GM12878 (cell line): Measurements from ENCODE around the gene UBAP1. TPM values are rescaled to one million over a fixed set of nuclear protein-coding genes. Genes with fewer than 3 reads are reported as not detected.

Source experiments
- ATAC-seq: fragments of 200-7000 bp; cut with Tn5 transposase; 3 replicates; pipeline ENCODE4 v1.9.1; 2020; ENCODE audit warnings: mild to moderate bottlenecking, moderate library complexity
- BruUV-seq: library from RNA; stranded (reverse); fragments of 400-500 nt; replicated peaks from 2 replicates; lab custom pipeline; 2021; lab: Mats Ljungman, UMichigan
- CTCF ChIA-PET: fragments of 300-600 bp; sonication (Branson Sonifier 250); formaldehyde crosslinking; extraction: SDS; loops from one replicate; lab custom pipeline; 2021; ENCODE audit warnings: inconsistent platforms; lab: Yijun Ruan, JAX
- POLR2A ChIA-PET: fragments of 350-600 bp; formaldehyde crosslinking; extraction: SDS; loops from one replicate; lab custom pipeline; 2021; ENCODE audit warnings: inconsistent platforms; lab: Charles Lee
- RAD21 ChIA-PET: fragments of 300-600 bp; sonication (Branson Sonifier 250); formaldehyde crosslinking; loops from one replicate; lab custom pipeline; 2023; ENCODE audit warnings: antibody characterized with exemption; ENCODE audit not compliant: unreplicated experiment; lab: Charles Lee
- SMC1A ChIA-PET: fragments of 300-600 bp; sonication (Branson Sonifier 250); formaldehyde crosslinking; loops from one replicate; lab custom pipeline; 2023; ENCODE audit not compliant: unreplicated experiment, uncharacterized antibody; lab: Charles Lee
- DNase-seq: peaks from one replicate; pipeline ENCODE4 v3.0.0-alpha.2; 2011; ENCODE audit warnings: low read depth, low spot score
- FAIRE-seq: peaks from 3 replicates; lab custom pipeline; 2011; peaks lifted over from hg19 to GRCh38; lab: Jason Lieb, UNC
- H2AFZ ChIP-seq: 2 replicates; pipeline ENCODE4 v1.6.0; 2011; ENCODE audit warnings: low read depth, low read length, control low read depth; ENCODE audit not compliant: control insufficient read depth
- H3K27ac ChIP-seq: 2 replicates; pipeline ENCODE4 v1.5.1; 2011; ENCODE audit warnings: control low read depth; ENCODE audit not compliant: control insufficient read depth, insufficient read depth
- H3K27me3 ChIP-seq, 2 experiments: replicated peaks in 1 of 2; 2 replicates each; pipeline versions ENCODE4 v1.6.0 to v1.6.1; 2011; ENCODE audit warnings: low read length in 1 of 2; ENCODE audit not compliant: control insufficient read depth in 2 of 2, insufficient read depth in 2 of 2
- H3K36me3 ChIP-seq, 2 experiments: 2 replicates each; pipeline ENCODE4 v1.5.1; 2011; ENCODE audit warnings: low read length in 1 of 2; ENCODE audit not compliant: control insufficient read depth in 2 of 2, insufficient read depth in 2 of 2
- H3K4me1 ChIP-seq: 2 replicates; pipeline ENCODE4 v1.6.1; 2011; ENCODE audit warnings: mild to moderate bottlenecking, low read length, moderate library complexity, mixed read lengths; ENCODE audit not compliant: control insufficient read depth, insufficient read depth
- H3K4me2 ChIP-seq: 2 replicates; pipeline ENCODE4 v1.6.0; 2011; ENCODE audit warnings: control low read depth; ENCODE audit not compliant: control insufficient read depth, insufficient read depth
- H3K4me3 ChIP-seq: fragments of 200-600 bp; sonication (generic); 2 replicates; pipeline ENCODE4 v1.5.1; 2016
- H3K79me2 ChIP-seq: 2 replicates; pipeline ENCODE4 v1.6.0; 2011; ENCODE audit warnings: low read length; ENCODE audit not compliant: control insufficient read depth, insufficient read depth
- H3K9ac ChIP-seq: 2 replicates; pipeline ENCODE4 v1.8.0; 2011; ENCODE audit warnings: low read length, control low read depth, mixed read lengths; ENCODE audit not compliant: control insufficient read depth, insufficient read depth
- H3K9me3 ChIP-seq: replicated peaks from 3 replicates; pipeline ENCODE4 v1.5.1; 2011; ENCODE audit warnings: mild to moderate bottlenecking, low read length; ENCODE audit not compliant: control insufficient read depth, insufficient read depth
- H4K20me1 ChIP-seq: 2 replicates; pipeline ENCODE4 v1.6.0; 2011; ENCODE audit not compliant: control insufficient read depth, insufficient read depth
- ATF2 ChIP-seq: IDR thresholded peaks from 2 replicates; pipeline ENCODE4 v1.6.1; 2012; ENCODE audit warnings: low read length, inconsistent platforms
- BCL11A ChIP-seq: IDR thresholded peaks from 2 replicates; pipeline ENCODE4 v1.6.1; 2011; ENCODE audit warnings: low read depth, low read length
- CTCF ChIP-seq, 3 experiments: IDR thresholded peaks in 2 of 3; conservative IDR thresholded peaks in 1 of 3; 2 replicates each; pipeline ENCODE4 v1.5.1; 2011; ENCODE audit warnings: low read depth in 3 of 3, low read length in 3 of 3, mild to moderate bottlenecking in 3 of 3, control low read depth in 2 of 3, moderate library complexity in 2 of 3, inconsistent platforms in 1 of 3, mixed read lengths in 1 of 3; ENCODE audit not compliant: control insufficient read depth in 2 of 3, insufficient read depth in 1 of 3; ENCODE audit errors: extremely low read depth in 1 of 3
- GABPA ChIP-seq: IDR thresholded peaks from 2 replicates; pipeline ENCODE4 v1.6.1; 2014; ENCODE audit warnings: antibody characterized with exemption, low read depth, mild to moderate bottlenecking, inconsistent platforms
- IKZF2 ChIP-seq, 2 experiments: fragments of 450-650 bp; IDR thresholded peaks; 2 replicates each; pipeline ENCODE4 v1.6.1; 2017; ENCODE audit warnings: mild to moderate bottlenecking in 2 of 2, moderate library complexity in 2 of 2
- KAT2A ChIP-seq: conservative IDR thresholded peaks from 2 replicates; pipeline ENCODE4 v1.6.1; 2011; ENCODE audit warnings: low read depth, low read length; ENCODE audit not compliant: control insufficient read depth
- NR2F1 ChIP-seq: fragments of 450-650 bp; conservative IDR thresholded peaks from 2 replicates; pipeline ENCODE4 v1.6.1; 2017; ENCODE audit warnings: mild to moderate bottlenecking
- PAX5 ChIP-seq: IDR thresholded peaks from 2 replicates; pipeline ENCODE4 v1.6.1; 2011; ENCODE audit warnings: low read depth, low read length, borderline replicate concordance
- SREBF2 ChIP-seq: IDR thresholded peaks from 2 replicates; pipeline ENCODE4 v1.6.1; 2012; ENCODE audit warnings: mild to moderate bottlenecking, low read length
- ZNF384 ChIP-seq: IDR thresholded peaks from 2 replicates; pipeline ENCODE4 v1.6.1; 2012; ENCODE audit warnings: low read depth, mild to moderate bottlenecking, low read length, improper control_type of control experiment, borderline replicate concordance
- WGBS: methylation state at CpG from one replicate; pipeline ENCODE4 v1.1.6; 2016; ENCODE audit warnings: low lambda C conversion rate; ENCODE audit not compliant: insufficient replicate concordance, insufficient coverage; ENCODE audit errors: missing lambda C conversion rate; 5-methylcytosine and 5-hydroxymethylcytosine counted together
- in situ Hi-C: fragments of 300-500 bp; cut with MboI; formaldehyde crosslinking; loops from 9 replicates; pipeline ENCODE4 v1.14.3; 2018; ENCODE audit warnings: mixed read lengths
- intact Hi-C: fragments of 100-400 bp; cut with micrococcal nuclease; formaldehyde crosslinking; loops from one replicate; pipeline ENCODE4 v1.14.2; 2022; ENCODE audit not compliant: unreplicated experiment
- polyA plus RNA-seq, 11 experiments: library from polyadenylated mRNA; depleted of rRNA in 4 of 11; unstranded in 6 of 11; stranded (reverse) in 5 of 11; fragments of >200 nt; fragmentation: Nextera tagmentation in 4 of 11; fragmentation: Illumina TruSeq in 1 of 11; extraction: Ambion mirVana in 4 of 11; extraction: Trizol in 1 of 11; gene quantifications; 1 replicate in 1 of 11; 2 replicates in 10 of 11; pipeline versions ENCODE4 v1.2.1 to v1.2.3, GENCODE V29; 2011 to 2016; ENCODE audit warnings: inconsistent platforms in 2 of 11, missing spikeins in 2 of 11, low read depth in 1 of 11
- total RNA-seq, 4 experiments: library from RNA; depleted of rRNA in 3 of 4; stranded (reverse); fragments of >200 nt in 3 of 4; fragmentation: Illumina TruSeq in 1 of 4; extraction: Trizol in 1 of 4; gene quantifications; 2 replicates each; pipeline versions ENCODE4 v1.2.1 to v1.2.3, GENCODE V29; 2013 to 2021

The UBAP1 gene
- total and polyA plus RNA-seq, 10 of the 15 experiments (the other 5 are each of a cell fraction or from before 2014, with no cell fraction given): 2.1 to 47.9 (median 27.2) TPM

- Histone ChIP-seq H3K36me3 (no peaks in the 10 kb centered on the region; a peak in 1 of 4 replicates), H4K20me1 (no peaks in the 10 kb centered on the region), H3K4me1 (no peaks in the 10 kb centered on the region; the same call in 1 of the 2 replicates), H3K79me2 (no peaks in the 10 kb centered on the region; the same call in none of the 2 replicates), H3K9ac (no peak overlapping the region), H3K27me3 (no peaks in the 10 kb centered on the region), H3K4me2 (no peak overlapping the region), H3K4me3 (no peak overlapping the region), H3K27ac (no peak overlapping the region), H3K9me3 (no peaks in the 10 kb centered on the region), H2AFZ (no peak overlapping the region)
- TF ChIP-seq ZNF384: no peak
- TF ChIP-seq ATF2: no peak
- TF ChIP-seq BCL11A: no peak
- no peak for TF ChIP-seq PAX5
- no peak for TF ChIP-seq GABPA
- no peak for TF ChIP-seq NR2F1
- no peak for TF ChIP-seq SREBF2
- no peak for TF ChIP-seq CTCF (IDR thresholded peaks at IDR 0.05 in 2 of 3, conservative IDR thresholded peaks at IDR 0.05 in 1 of 3; ENCODE audit: control insufficient read depth in 2 of 3, extremely low read depth in 1 of 3, insufficient read depth in 1 of 3, low read depth in 3 of 3, low read length in 3 of 3)
- no peak for TF ChIP-seq IKZF2 (IDR thresholded peaks at IDR 0.05)
- no peak for TF ChIP-seq KAT2A
- WGBS: 78% methylated on average over 5 of the region's 5 CpGs
- ChIA-PET SMC1A (interaction anchor here (1.0 kb wide), 1 partner anchor 20 kb away, joined by 3 read pairs; no protein-coding TSS in a partner anchor), POLR2A (no interaction called here), CTCF (no interaction called here), RAD21 (no interaction called here)
- FAIRE-seq: no peak
- no peak for ATAC-seq
- no peak for DNase-seq
- in situ Hi-C loops (no loop called here), intact Hi-C loops (no loop called here)
- BruUV-seq: no TSS peak
Measured at GRCh38 chr9:34218446-34218845, 39.6 kb downstream of the UBAP1 start.
